Type B pancreatic cell (in vitro differentiated cells): Measurements from ENCODE around the gene EPHA5. TPM values are rescaled to one million over a fixed set of nuclear protein-coding genes. Genes with fewer than 3 reads are reported as not detected.

Experiments used
- DNase-seq: peaks from one replicate; pipeline ENCODE4 v3.0.0; 2021; ENCODE audit warnings: mixed read lengths; ENCODE audit not compliant: unreplicated experiment; ENCODE audit errors: extremely low spot score
- H3K27ac Mint-ChIP-seq: 2 replicates; pipeline ENCODE4 v1.8.0; 2021; ENCODE audit warnings: mild to moderate bottlenecking, mixed read lengths
- H3K27me3 Mint-ChIP-seq: 2 replicates; pipeline ENCODE4 v1.8.0; 2021; ENCODE audit warnings: mixed read lengths
- H3K36me3 Mint-ChIP-seq: 2 replicates; pipeline ENCODE4 v1.8.0; 2021; ENCODE audit warnings: mixed read lengths
- H3K4me1 Mint-ChIP-seq: one replicate; pipeline ENCODE4 v1.8.0; 2021; ENCODE audit warnings: mixed read lengths; ENCODE audit not compliant: unreplicated experiment
- H3K4me3 Mint-ChIP-seq: 2 replicates; pipeline ENCODE4 v1.8.0; 2021; ENCODE audit warnings: mild to moderate bottlenecking, mixed read lengths
- H3K9me3 Mint-ChIP-seq: 2 replicates; pipeline ENCODE4 v1.8.0; 2021; ENCODE audit warnings: mixed read lengths
- CTCF ChIP-seq: fragments of 200-600 bp; sonication (generic); conservative IDR thresholded peaks from 2 replicates; pipeline ENCODE4 v1.5.0; 2021; ENCODE audit warnings: antibody characterized with exemption, mild to moderate bottlenecking
- total RNA-seq: library from RNA; stranded (reverse); gene quantifications from 2 replicates; pipeline ENCODE4 v1.2.1, GENCODE V29; 2021; ENCODE audit warnings: low replicate concordance

EPHA5 gene
- total RNA-seq, 1 donor from 2014 or later = 2.4 TPM

- Mint-ChIP-seq H3K4me3 (no peak overlapping the region), H3K4me1 (no peaks in the 10 kb centered on the region), H3K27me3 (no peaks in the 10 kb centered on the region), H3K27ac (no peak overlapping the region), H3K36me3 (no peaks in the 10 kb centered on the region), H3K9me3 (peaks cover 4% of the 10 kb centered on the region)
- DNase-seq = no peak
- no peak for TF ChIP-seq CTCF
Observed at GRCh38 chr4:65341557-65341956, 328.7 kb downstream of the EPHA5 start.

- Mint-ChIP-seq H3K4me1 (no peaks in the 10 kb centered on the region), H3K36me3 (no peaks in the 10 kb centered on the region), H3K9me3 (peaks cover 4% of the 10 kb centered on the region), H3K27me3 (no peaks in the 10 kb centered on the region), H3K4me3 (no peak overlapping the region), H3K27ac (no peak overlapping the region)
- TF ChIP-seq CTCF = no peak
- DNase-seq = no peak
Observed at GRCh38 chr4:65340382-65341109, 329.7 kb downstream of the EPHA5 start.

GRCh38 chr4:65337371-65337770 lies 332.9 kb downstream of the EPHA5 start:
- Mint-ChIP-seq H3K4me3 (no peak overlapping the region), H3K9me3 (no peaks in the 10 kb centered on the region), H3K27ac (no peak overlapping the region), H3K4me1 (no peaks in the 10 kb centered on the region), H3K27me3 (no peaks in the 10 kb centered on the region), H3K36me3 (no peaks in the 10 kb centered on the region)
- DNase-seq = no peak
- no peak for TF ChIP-seq CTCF

GRCh38 chr4:65336465-65336864 lies 333.8 kb downstream of the EPHA5 start:
- Mint-ChIP-seq H3K36me3 (no peaks in the 10 kb centered on the region), H3K9me3 (no peaks in the 10 kb centered on the region), H3K27me3 (no peaks in the 10 kb centered on the region), H3K4me1 (no peaks in the 10 kb centered on the region), H3K27ac (no peak overlapping the region), H3K4me3 (no peak overlapping the region)
- DNase-seq = no peak
- TF ChIP-seq CTCF = no peak

- Mint-ChIP-seq H3K36me3 (no peaks in the 10 kb centered on the region), H3K4me3 (no peak overlapping the region), H3K9me3 (no peaks in the 10 kb centered on the region), H3K27me3 (no peaks in the 10 kb centered on the region), H3K27ac (no peak overlapping the region), H3K4me1 (no peaks in the 10 kb centered on the region)
- TF ChIP-seq CTCF = no peak
- DNase-seq = no peak
Observed at GRCh38 chr4:65316534-65316933, 353.8 kb downstream of the EPHA5 start.
